RWPE1 (cell line): ENCODE data around the gene MRPL4.

ENCODE experiments used
- CTCF ChIA-PET: fragments of 350-600 bp; sonication (Branson Sonifier 250); formaldehyde crosslinking; extraction: SDS; loops from one replicate; lab custom pipeline; 2021; lab: Yijun Ruan, JAX
- POLR2A ChIA-PET: fragments of 400-600 bp; formaldehyde crosslinking; extraction: SDS; loops from one replicate; lab custom pipeline; 2020; ENCODE audit warnings: antibody characterized with exemption; ENCODE audit not compliant: low non-redundant PET; lab: Yijun Ruan, JAX
- DNase-seq: peaks from one replicate; pipeline ENCODE4 v3.0.0; 2012; ENCODE audit warnings: low spot score
- H3K27ac ChIP-seq: fragments of 450-650 bp; 2 replicates; pipeline ENCODE4 v1.5.1; 2017
- TF ChIP-seq, protein P1 (sequence below): fragments of 450-650 bp; conservative IDR thresholded peaks from 2 replicates; pipeline ENCODE4 v1.5.1; 2017; ENCODE audit warnings: low read depth, mild to moderate bottlenecking

Gene MRPL4

DNA sequence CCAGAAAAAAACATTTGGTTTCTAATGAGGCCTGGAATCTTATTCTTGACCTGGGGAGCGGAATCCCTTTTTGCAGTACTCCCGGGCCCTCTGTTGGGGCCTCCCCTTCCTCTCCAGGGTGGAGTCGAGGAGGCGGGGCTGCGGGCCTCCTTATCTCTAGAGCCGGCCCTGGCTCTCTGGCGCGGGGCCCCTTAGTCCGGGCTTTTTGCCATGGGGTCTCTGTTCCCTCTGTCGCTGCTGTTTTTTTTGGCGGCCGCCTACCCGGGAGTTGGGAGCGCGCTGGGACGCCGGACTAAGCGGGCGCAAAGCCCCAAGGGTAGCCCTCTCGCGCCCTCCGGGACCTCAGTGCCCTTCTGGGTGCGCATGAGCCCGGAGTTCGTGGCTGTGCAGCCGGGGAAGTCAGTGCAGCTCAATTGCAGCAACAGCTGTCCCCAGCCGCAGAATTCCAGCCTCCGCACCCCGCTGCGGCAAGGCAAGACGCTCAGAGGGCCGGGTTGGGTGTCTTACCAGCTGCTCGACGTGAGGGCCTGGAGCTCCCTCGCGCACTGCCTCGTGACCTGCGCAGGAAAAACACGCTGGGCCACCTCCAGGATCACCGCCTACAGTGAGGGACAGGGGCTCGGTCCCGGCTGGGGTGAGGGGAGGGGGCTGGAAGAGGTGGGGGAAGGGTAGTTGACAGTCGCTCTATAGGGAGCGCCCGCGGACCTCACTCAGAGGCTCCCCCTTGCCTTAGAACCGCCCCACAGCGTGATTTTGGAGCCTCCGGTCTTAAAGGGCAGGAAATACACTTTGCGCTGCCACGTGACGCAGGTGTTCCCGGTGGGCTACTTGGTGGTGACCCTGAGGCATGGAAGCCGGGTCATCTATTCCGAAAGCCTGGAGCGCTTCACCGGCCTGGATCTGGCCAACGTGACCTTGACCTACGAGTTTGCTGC is 35.1 kb downstream of the MRPL4 start, which contains the start of gene ICAM4:
TSS of gene ICAM4 (plus strand) at position 153 of the 935 bp plus-strand sequence. CDS start at position 211, 58 bp downstream.
- ChIA-PET POLR2A (interaction anchor here (1.5 kb wide), 1 partner anchor 16 kb away, joined by 7 read pairs; the partner anchor contains the start of gene ICAM1), CTCF (interaction anchor here (1.4 kb wide), 1 partner anchor 28 kb away, joined by 3 read pairs; no protein-coding TSS in a partner anchor)
- TF ChIP-seq, protein P1, sequence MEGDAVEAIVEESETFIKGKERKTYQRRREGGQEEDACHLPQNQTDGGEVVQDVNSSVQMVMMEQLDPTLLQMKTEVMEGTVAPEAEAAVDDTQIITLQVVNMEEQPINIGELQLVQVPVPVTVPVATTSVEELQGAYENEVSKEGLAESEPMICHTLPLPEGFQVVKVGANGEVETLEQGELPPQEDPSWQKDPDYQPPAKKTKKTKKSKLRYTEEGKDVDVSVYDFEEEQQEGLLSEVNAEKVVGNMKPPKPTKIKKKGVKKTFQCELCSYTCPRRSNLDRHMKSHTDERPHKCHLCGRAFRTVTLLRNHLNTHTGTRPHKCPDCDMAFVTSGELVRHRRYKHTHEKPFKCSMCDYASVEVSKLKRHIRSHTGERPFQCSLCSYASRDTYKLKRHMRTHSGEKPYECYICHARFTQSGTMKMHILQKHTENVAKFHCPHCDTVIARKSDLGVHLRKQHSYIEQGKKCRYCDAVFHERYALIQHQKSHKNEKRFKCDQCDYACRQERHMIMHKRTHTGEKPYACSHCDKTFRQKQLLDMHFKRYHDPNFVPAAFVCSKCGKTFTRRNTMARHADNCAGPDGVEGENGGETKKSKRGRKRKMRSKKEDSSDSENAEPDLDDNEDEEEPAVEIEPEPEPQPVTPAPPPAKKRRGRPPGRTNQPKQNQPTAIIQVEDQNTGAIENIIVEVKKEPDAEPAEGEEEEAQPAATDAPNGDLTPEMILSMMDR = no peak
- peak within 1 kb of the TSS; percentile 93 for H3K27ac ChIP-seq
- no peak for DNase-seq

DNA sequence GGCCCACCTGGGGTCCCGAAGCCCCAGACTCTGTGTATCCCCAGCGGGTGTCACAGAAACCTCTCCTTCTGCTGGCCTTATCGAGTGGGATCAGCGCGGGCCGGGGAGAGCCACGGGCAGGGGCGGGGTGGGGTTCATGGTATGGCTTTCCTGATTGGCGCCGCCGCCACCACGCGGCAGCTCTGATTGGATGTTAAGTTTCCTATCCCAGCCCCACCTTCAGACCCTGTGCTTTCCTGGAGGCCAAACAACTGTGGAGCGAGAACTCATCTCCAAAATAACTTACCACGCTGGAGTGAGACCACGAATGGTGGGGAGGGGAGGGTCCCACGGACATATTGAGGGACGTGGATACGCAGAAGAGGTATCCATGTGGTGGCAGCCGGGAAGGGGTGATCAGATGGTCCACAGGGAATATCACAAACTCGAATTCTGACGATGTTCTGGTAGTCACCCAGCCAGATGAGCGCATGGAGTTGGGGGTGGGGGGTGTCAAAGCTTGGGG is 36.7 kb downstream of the MRPL4 start:
- peak overlapping the region; percentile 93 for H3K27ac ChIP-seq
- CTCF ChIA-PET = interaction anchor here (0.6 to 1.2 kb wide), 4 partner anchors 18 to 32 kb away, joined by 3 to 5 read pairs (median 4); partner anchors contain the start of gene ICAM1
- peak; percentile 94 for DNase-seq
- TF ChIP-seq, protein P1 = no peak
- POLR2A ChIA-PET = interaction anchor here (2.5 kb wide), 1 partner anchor 18 kb away, joined by 15 read pairs; the partner anchor contains the start of gene ICAM1

DNA sequence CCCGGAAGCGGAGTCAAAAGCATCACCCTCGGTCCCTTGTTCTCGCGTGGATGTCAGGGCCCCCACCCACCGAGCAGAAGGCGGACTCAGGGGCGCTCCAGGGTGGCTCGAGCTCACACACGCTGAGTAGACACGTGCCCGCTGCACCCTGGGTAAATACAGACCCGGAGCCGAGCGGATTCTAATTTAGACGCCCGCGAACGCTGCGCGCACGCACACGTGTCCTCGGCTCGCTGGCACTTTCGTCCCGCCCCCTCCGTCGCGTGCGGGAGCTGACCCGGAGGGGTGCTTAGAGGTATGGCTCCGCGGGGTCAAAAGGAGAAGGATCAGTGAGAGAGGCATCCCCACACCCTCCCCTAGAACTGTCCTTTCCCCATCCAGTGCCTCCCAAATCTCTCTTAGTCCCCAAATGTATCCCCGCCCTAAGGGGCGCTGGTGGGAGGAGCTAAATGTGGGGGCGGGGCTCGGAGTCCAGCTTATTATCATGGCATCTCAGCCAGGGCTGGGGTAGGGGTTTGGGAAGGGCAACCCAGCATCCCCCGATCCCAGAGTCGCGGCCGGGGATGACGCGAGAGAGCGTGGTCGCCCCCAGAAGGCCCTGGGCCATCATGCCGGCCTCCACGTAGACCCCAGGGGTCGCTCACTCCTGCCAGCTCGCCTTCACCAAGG is 37.3 kb downstream of the MRPL4 start:
- DNase-seq = peak; percentile 79
- CTCF ChIA-PET = interaction anchor here (0.6 to 1.7 kb wide), 7 partner anchors 19 to 147 kb away, joined by 3 to 11 read pairs (median 5); partner anchors contain the start of gene ICAM1
- POLR2A ChIA-PET = interaction anchor here (0.6 to 2.5 kb wide), 5 partner anchors 9 to 547 kb away, joined by 3 to 15 read pairs (median 5); partner anchors contain the start of genes ICAM1, TMED1 and TYK2
- peak overlapping the region; percentile 93 for H3K27ac ChIP-seq
- TF ChIP-seq, protein P1 = no peak

DNA sequence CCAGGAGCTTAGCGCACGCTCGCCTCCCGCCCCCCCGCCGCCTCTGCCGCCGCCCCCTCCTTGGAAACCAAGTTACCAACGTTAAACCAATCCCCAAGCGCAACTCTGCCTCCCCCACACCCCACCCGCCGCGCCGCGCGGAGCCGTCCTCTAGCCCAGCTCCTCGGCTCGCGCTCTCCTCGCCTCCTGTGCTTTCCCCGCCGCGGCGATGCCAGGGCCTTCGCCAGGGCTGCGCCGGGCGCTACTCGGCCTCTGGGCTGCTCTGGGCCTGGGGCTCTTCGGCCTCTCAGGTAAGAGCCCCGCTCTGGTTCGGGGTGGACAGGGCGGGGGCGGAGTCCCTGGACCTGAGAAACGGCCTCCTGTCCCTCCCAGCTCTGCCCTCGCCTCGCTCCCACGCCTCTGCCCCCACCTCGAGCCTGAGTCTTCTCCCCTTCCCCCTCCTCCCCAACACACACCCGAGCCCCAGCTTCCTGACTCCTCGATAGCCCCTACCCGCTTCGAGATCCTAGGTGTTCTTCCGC is 37.9 kb downstream of the MRPL4 start, which contains the start of gene ICAM5:
TSS of gene ICAM5 (plus strand) at position 117 of the 521 bp plus-strand sequence. CDS start at position 209, 92 bp downstream.
- POLR2A ChIA-PET = interaction anchor here (0.6 to 2.5 kb wide), 5 partner anchors 8 to 546 kb away, joined by 3 to 15 read pairs (median 5); partner anchors contain the start of genes ICAM1, TMED1 and TYK2
- peak; percentile 74 for DNase-seq
- TF ChIP-seq, protein P1 = no peak
- CTCF ChIA-PET = interaction anchor here (0.7 to 1.7 kb wide), 6 partner anchors 19 to 146 kb away, joined by 3 to 11 read pairs (median 5); partner anchors contain the start of gene ICAM1
- peak within 1 kb of the TSS; percentile 93 for H3K27ac ChIP-seq

DNA sequence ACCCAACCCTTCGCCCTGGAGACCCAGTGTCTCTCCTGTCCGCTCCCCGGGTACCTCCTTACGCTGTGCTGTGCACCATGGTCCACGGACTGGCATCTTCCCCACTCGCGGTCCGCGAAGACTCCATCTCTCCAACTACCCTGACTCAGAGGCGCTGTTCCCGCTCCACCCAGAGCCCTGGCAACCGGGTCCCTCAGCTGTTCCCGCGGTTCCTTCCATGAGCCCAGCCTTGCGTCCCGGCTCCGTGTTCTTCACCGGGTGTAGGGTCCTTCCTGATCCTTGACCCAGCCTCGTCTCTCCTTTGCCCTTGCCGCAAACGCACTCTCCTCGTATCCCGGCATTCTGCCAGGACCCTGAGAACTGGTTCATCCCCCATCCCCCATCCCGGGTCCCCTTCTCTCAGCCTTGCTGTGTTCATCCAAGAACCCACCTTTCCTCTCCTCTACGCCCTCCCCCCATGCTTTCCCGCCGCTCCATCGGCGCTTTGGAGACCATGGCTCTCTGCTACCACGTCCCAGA is 38.4 kb downstream of the MRPL4 start:
- TF ChIP-seq, protein P1 = no peak
- peak; percentile 30 for DNase-seq
- ChIA-PET POLR2A (interaction anchor here (1.2 to 2.5 kb wide), 2 partner anchors 20 to 44 kb away, joined by 5 to 15 read pairs; partner anchors contain the start of gene ICAM1), CTCF (interaction anchor here (0.6 to 1.7 kb wide), 6 partner anchors 21 to 214 kb away, joined by 3 to 11 read pairs (median 5); no protein-coding TSS in a partner anchor)
- H3K27ac ChIP-seq = peak overlapping the region; percentile 93
